ENCODE measurements around the gene COA8.

- TF ChIP-seq CTCF (IDR thresholded peaks at IDR 0.05; ENCODE audit: poor library complexity, severe bottlenecking) (no peak), EZH2 (IDR thresholded peaks at IDR 0.05; ENCODE audit: borderline replicate concordance, insufficient read depth, low read length, poor library complexity, severe bottlenecking) (no peak)
Observed at GRCh38 chr14:103551338-103551762, 11.4 kb upstream of the COA8 start.
